HG03280 (cell line): ENCODE results near the gene PTPRG.

Source experiments
- ATAC-seq: cut with Tn5 transposase; IDR thresholded peaks from one replicate; pipeline ENCODE4 v1.9.1; 2021; ENCODE audit warnings: mild to moderate bottlenecking, moderate library complexity; ENCODE audit not compliant: unreplicated experiment

The PTPRG gene

GRCh38 chr3:62131050-62131449 is 569.7 kb downstream of the PTPRG start:
- no peak for ATAC-seq

DNA sequence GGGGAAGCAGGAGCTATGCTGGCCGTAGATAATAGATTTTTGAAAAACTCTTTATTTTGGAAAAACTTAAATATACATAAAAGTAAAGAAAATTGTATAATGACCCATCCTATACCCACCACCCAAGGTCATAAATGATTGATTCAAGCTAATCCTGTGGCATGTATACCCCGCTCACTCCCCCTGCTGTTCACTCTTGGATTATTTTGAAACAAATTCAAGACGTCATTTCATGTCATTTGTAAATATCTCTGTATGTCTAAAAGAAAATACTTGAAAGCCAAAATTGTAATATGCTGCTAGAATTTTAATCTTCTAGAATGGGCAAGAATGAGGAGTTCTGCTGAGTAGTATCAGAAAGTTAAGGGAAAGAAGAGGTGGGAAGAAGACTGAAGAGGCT is 570.2 kb downstream of the PTPRG start:
- ATAC-seq: no peak

DNA sequence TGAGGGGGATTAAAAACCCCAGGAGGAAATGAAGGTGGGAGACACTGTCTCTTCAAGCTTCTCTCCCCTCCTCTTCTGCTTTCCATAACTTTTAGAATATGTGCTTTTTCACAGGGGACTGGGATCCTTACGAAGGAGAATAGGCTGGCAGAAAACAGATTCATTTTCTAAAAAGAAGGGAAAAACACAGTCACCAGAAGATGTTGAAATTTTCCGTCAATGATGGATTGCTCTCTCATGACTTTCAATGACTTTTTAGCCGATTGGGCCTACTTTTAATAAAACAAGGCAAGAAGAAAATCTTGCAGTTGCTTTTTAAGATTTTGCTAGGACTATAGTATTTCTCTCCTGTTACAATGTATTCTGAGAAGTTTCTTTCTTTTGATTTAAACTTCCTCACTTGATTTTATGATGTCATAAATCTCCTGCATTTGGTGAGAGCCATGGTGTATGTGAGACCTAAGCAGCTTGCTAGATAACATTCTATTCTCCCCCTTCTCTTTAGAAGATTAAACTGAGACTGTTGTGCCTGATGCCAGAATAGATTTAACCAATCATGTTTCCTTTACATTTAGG is 570.7 kb downstream of the PTPRG start:
- ATAC-seq: no peak

- ATAC-seq: no peak
Observed at GRCh38 chr3:62133015-62133414, 571.6 kb downstream of the PTPRG start.

DNA sequence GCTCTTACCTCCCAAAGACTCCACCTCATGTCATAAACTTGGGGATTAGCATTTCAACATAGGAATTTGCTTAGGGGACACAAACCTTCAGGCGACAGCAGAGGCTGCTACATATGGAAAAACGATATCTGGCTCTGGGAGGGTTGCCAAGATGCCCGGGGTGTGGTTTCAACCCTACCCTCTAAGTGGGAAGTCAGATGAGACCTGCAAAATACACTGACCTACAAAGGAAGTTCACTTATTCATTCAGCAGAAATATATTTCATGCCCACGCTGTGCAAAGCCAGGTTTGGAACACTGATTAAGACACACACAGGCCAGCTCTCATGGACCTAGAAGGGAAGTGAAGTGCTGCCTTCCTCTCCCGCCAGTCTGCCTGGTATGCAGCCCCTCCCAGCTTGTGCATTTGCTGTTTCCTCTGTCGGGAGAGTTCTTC is 572.7 kb downstream of the PTPRG start:
- ATAC-seq: no peak

DNA sequence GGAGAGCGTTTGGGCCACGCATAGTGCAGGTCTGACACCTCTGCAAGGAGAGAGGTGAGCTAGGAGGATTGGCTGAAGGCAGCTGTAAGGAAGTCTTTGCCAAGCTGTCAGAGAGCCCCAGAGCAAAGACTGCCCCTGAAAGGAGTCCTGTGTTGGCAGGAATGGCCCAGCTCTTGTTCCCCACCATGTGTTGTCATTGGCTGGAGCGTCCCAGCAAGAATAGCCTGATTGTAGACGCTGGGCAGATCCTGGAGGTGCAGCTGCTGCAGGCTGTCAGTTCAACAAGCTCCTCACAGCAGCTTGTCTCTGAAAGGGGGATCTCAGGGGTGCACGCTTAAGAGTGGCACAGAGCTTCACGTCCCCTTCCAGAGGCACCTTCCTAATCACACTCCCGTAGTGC is 574.4 kb downstream of the PTPRG start:
- ATAC-seq: no peak

GRCh38 chr3:62139957-62140356 is 578.6 kb downstream of the PTPRG start:
- no peak for ATAC-seq

DNA sequence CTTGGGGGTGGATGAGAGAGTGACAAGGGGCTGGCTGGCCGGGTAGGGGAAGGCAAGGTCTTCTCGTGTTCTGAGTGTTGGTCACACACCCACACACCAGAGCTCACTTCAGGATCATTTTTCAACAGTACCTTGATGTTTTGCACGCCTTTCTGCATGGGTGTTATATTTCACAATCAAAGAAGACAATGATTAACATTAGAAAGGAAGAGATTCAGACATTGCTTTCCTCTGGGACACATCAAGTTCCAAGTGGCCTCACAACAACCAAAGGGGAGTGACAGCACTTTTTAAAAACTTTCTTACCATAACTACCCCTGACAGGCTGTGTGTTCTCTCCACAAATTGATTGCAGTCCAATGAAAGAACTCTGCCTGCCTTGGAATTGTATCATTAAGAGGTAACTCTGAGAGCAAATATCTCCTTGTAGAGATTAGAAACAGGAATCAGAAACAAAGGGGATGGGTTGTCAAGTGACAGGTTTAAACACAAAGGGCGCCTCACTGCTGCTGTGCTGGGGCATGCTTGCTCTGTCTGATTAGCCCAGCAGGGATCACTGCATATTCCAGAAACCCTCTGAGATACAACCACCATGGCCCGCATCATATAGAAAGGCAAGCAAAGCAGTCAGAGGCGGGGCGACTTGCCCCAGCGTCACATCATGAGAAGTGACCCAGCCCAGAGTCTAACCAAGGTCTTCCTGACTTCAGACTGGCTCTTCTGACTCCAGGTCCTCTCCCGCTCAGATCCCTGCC is 581.1 kb downstream of the PTPRG start:
- no peak for ATAC-seq

DNA sequence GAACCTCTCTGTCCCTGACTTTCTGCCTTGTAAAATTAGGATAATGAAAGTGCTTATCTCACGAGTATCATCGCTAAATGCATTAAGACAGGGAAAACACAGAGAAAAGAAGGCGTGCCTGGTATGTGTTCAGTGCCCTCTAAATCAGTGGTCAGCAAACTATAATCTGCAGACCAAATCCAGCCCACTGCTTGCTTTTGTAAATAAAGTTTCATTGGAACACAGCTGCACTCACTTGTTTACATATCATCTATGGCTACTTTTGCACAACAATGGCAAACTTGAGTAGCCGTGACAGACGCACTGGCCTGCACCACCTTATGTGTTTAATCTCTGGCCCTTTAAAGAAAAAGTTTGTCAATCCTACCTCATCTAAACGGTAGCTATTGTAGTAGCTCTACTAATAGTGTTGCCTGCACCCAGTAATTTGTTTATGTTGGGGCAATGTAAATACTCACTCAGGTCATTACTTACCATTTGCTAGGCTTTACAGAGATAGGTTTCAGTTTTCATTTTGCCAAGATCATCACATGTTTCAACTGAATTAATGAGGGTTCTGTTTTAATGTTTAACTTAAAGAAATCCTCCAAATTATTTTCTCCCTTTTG is 582.6 kb downstream of the PTPRG start:
- no peak for ATAC-seq

- no peak for ATAC-seq
Observed at GRCh38 chr3:62144482-62144881, 583.1 kb downstream of the PTPRG start.

- ATAC-seq: no peak
Observed at GRCh38 chr3:62145086-62145757, 583.9 kb downstream of the PTPRG start.

- ATAC-seq: no peak
Observed at GRCh38 chr3:62149539-62149938, 588.2 kb downstream of the PTPRG start.

DNA sequence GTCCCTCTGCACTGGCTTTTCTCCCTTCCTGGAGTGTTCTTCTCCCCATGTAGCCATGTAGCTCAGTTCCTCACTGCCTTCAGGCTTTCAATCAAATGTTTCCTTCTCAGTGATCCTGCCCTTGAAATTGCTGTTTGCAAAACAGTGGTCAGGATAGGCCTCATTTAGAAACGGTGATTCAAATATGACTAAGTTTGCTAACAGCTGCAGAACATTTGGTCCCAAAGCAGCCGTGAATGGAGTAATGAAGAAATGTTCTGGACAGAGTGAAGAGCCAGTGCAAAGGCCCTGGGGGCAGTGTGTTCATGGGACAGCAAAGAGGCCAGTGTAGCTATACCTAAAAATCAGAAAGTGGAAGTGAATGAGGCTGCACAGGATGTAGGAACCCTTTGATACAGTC is 588.6 kb downstream of the PTPRG start:
- ATAC-seq: no peak

DNA sequence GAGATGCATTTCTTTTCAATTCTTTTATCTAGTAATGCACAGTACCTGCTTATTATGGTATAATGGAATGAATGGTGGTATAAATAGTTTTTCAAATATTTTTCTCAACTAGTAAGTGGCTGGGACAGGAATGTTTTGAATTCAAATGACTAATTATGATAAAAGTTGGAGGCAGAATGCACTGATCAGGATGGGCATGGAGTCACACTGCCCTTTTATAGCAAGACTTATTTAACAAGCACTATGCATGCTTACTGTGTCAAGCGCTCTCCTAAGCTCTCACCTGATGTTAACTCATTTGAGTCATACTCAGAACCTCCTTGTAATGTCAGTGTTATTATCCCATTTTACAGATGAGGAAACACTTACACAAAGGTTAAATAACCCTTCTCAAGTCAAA is 590.2 kb downstream of the PTPRG start:
- no peak for ATAC-seq

DNA sequence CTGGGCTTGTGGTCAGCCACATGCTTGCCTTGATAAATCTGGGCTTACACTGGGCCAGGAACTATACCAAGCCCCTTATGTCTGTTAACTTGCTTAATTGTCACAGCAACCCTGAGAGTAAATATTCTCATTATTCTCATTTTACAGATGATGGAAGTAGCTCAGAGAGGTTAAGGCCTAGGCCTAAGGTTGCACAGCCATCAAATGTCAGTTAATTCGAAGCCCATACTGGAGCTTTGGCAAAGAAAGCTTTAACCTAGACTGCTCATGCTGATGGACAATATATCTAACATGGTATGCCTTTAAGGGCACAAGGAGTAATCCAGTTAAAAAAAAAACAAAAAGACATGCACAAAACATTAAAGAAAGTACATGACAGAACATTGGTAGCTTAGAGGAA is 591.9 kb downstream of the PTPRG start:
- no peak for ATAC-seq

GRCh38 chr3:62154457-62155148 is 593.2 kb downstream of the PTPRG start:
- ATAC-seq: no peak

DNA sequence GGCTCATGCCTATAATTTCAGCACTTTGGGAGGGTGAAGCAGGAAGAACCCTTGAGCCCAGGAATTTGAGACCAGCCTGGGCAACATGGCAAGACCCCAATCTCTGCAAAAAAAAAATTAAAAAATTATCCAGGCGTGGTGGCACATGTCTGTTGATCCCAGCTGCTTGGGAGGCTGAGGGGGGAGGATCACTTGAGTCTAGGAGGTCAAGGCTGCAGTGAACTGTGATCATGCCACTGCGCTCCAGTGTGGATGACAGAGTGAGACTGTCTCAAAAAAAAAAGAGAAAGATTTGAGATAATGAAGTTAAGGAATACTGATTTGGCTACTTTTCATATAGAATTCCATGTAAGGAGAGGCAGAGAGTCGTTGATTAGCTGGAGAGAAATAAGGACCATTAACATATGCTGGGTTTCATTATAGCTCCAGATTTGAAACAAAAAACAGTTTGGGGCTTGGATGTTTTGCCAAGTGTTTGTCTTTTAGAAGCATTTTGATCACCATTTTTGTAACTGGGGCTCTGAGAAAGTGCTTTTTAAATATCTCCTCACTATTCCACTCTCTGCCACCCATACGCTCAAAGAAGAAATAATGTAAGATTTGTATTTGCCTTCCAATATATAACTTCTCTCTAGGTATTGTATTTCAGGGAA is 597.8 kb downstream of the PTPRG start:
- no peak for ATAC-seq

GRCh38 chr3:62159709-62160092 is 598.3 kb downstream of the PTPRG start:
- ATAC-seq: no peak

DNA sequence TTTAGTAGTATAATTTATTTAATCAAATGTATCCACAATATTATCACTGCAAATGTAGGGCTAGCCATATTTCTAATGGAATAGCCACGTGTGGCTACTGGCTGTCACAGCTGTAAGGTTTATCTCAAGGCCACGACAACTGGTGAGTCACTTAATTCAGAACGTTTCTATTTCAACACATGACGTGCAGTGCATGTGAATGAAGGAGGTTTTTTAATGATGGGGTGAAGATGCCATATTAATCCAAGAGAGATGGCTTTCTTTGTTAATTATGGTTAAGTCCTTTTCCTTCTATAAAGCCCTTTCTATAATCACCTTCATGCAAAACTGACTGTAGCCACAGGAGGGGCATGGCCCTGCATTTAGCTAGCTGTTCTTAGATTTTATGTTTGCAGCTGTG is 600.0 kb downstream of the PTPRG start:
- ATAC-seq: no peak

DNA sequence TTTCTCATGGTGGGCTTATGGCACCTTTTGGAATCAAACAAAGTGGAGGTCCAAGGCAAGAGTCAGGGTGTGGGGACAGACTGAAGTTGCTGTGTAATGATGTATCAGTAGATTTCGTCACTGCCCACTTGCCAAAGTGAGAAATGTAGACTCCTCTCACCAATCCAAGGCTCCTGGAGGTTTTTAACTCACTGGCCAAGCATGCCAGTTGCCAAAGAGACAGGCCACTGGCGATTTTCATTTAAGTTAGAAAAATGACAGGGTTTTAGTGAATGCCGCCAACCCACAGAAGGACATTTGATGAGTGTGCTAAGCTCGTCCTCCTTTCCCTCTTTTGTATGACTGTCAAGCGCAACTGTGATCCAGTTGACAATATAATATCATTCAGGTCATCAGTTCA is 602.8 kb downstream of the PTPRG start:
- no peak for ATAC-seq

- ATAC-seq: no peak
Observed at GRCh38 chr3:62164746-62165145, 603.4 kb downstream of the PTPRG start.
